CD14-positive monocyte (primary cell): Measurements from ENCODE around the gene SYNJ2. TPM values are rescaled to one million over a fixed set of nuclear protein-coding genes. Genes with fewer than 3 reads are reported as not detected.

Experiments
- DNase-seq, 3 donors: peaks; one replicate each; pipeline ENCODE4 v3.0.0-alpha.2; 2011 to 2022
- H2AFZ ChIP-seq: 2 replicates; pipeline ENCODE4 v1.6.0; 2012; ENCODE audit warnings: mild to moderate bottlenecking, low read depth, low read length, inconsistent platforms; ENCODE audit not compliant: insufficient read depth, poor library complexity, severe bottlenecking
- H3K27ac ChIP-seq, 2 donors: 1 replicate in 1 of 2; 2 replicates in 1 of 2; pipeline ENCODE4 v1.5.1; 2012 to 2013; ENCODE audit warnings: low read length in 2 of 2, control low read depth in 1 of 2, inconsistent platforms in 1 of 2, low read depth in 1 of 2, mild to moderate bottlenecking in 1 of 2
- H3K27me3 ChIP-seq, 2 donors: one replicate each; pipeline versions ENCODE4 v1.6.0 to v1.6.1; 2011 to 2013; ENCODE audit warnings: low read length in 2 of 2; ENCODE audit not compliant: control insufficient read depth in 2 of 2, insufficient read depth in 2 of 2
- H3K36me3 ChIP-seq, 2 donors: replicated peaks in 1 of 2; 1 replicate in 1 of 2; 2 replicates in 1 of 2; pipeline versions ENCODE4 v1.5.1 to v1.6.1; 2012 to 2013; ENCODE audit warnings: low read length in 2 of 2, control low read depth in 1 of 2, inconsistent platforms in 1 of 2, mild to moderate bottlenecking in 1 of 2; ENCODE audit not compliant: insufficient read depth in 2 of 2, control insufficient read depth in 1 of 2
- H3K4me1 ChIP-seq, 2 donors: 1 replicate in 1 of 2; 2 replicates in 1 of 2; pipeline versions ENCODE4 v1.5.1 to v1.6.1; 2012 to 2013; ENCODE audit warnings: low read length in 2 of 2, control low read depth in 1 of 2, inconsistent platforms in 1 of 2, mild to moderate bottlenecking in 1 of 2, moderate library complexity in 1 of 2; ENCODE audit not compliant: insufficient read depth in 2 of 2, control insufficient read depth in 1 of 2
- H3K4me2 ChIP-seq: replicated peaks from 2 replicates; pipeline ENCODE3; 2012; ENCODE audit warnings: low read length, moderate library complexity, mild to moderate bottlenecking; ENCODE audit not compliant: poor library complexity, severe bottlenecking; ENCODE audit errors: extremely low read depth
- H3K4me3 ChIP-seq, 3 experiments: fragments of 200-600 bp in 1 of 3; sonication (generic) in 1 of 3; replicated peaks in 1 of 3; 1 replicate in 2 of 3; 2 replicates in 1 of 3; pipeline ENCODE4 v1.5.1; 2011 to 2013; ENCODE audit warnings: low read length in 3 of 3, mild to moderate bottlenecking in 3 of 3, control low read depth in 2 of 3, low read depth in 2 of 3, inconsistent platforms in 1 of 3, moderate library complexity in 1 of 3
- H3K79me2 ChIP-seq: 2 replicates; pipeline ENCODE4 v1.6.0; 2012; ENCODE audit warnings: mild to moderate bottlenecking, control low read depth, inconsistent platforms, low read length, moderate library complexity; ENCODE audit not compliant: insufficient read depth
- H3K9ac ChIP-seq: 2 replicates; pipeline ENCODE4 v1.6.0; 2017; ENCODE audit warnings: low read length, mild to moderate bottlenecking; ENCODE audit not compliant: insufficient read depth, poor library complexity, severe bottlenecking
- H3K9me3 ChIP-seq, 2 donors: replicated peaks in 1 of 2; 1 replicate in 1 of 2; 2 replicates in 1 of 2; pipeline versions ENCODE4 v1.5.1 to v1.6.1; 2012 to 2013; ENCODE audit warnings: low read length in 2 of 2, control low read depth in 1 of 2; ENCODE audit not compliant: control insufficient read depth in 1 of 2, insufficient read depth in 1 of 2
- H4K20me1 ChIP-seq: 2 replicates; pipeline ENCODE4 v1.6.0; 2012; ENCODE audit warnings: mild to moderate bottlenecking, low read length, control low read depth, moderate library complexity; ENCODE audit not compliant: insufficient read depth
- H3K27ac Mint-ChIP-seq, 7 donors: one replicate each; pipeline ENCODE4 v1.8.0; 2020; ENCODE audit warnings: mild to moderate bottlenecking in 7 of 7, mixed read lengths in 7 of 7, moderate library complexity in 6 of 7, inconsistent platforms in 2 of 7
- H3K27me3 Mint-ChIP-seq, 3 donors: one replicate each; pipeline ENCODE4 v1.8.0; 2021 to 2022; ENCODE audit warnings: low read depth in 3 of 3, mild to moderate bottlenecking in 3 of 3, mixed read lengths in 3 of 3, moderate library complexity in 3 of 3, inconsistent platforms in 1 of 3
- H3K36me3 Mint-ChIP-seq, 2 donors: one replicate each; pipeline ENCODE4 v1.8.0; 2020; ENCODE audit warnings: mixed read lengths in 2 of 2, inconsistent platforms in 1 of 2, mild to moderate bottlenecking in 1 of 2
- H3K4me1 Mint-ChIP-seq: one replicate; pipeline ENCODE4 v1.8.0; 2020; ENCODE audit warnings: mild to moderate bottlenecking, mixed read lengths
- H3K4me3 Mint-ChIP-seq, 2 donors: one replicate each; pipeline ENCODE4 v1.8.0; 2020; ENCODE audit warnings: mild to moderate bottlenecking in 2 of 2, mixed read lengths in 2 of 2, moderate library complexity in 1 of 2
- H3K9me3 Mint-ChIP-seq, 7 donors: one replicate each; pipeline ENCODE4 v1.8.0; 2020 to 2022; ENCODE audit warnings: mixed read lengths in 7 of 7, mild to moderate bottlenecking in 6 of 7, moderate library complexity in 6 of 7, inconsistent platforms in 2 of 7
- WGBS: methylation state at CpG from one replicate; pipeline ENCODE4 v1.1.5; 2013; ENCODE audit warnings: missing lambda C conversion rate; ENCODE audit not compliant: insufficient coverage; 5-methylcytosine and 5-hydroxymethylcytosine counted together
- intact Hi-C, 2 donors: fragments of 100-400 bp; cut with micrococcal nuclease; formaldehyde crosslinking; loops; one replicate each; pipeline versions ENCODE4 v1.15.0 to v1.15.1; 2023
- polyA plus RNA-seq, 3 donors: library from polyadenylated mRNA; depleted of rRNA in 1 of 3; unstranded in 2 of 3; stranded (reverse) in 1 of 3; fragments of 300-500 nt in 2 of 3; fragments of >200 nt in 1 of 3; fragmentation: Illumina TruSeq in 2 of 3; gene quantifications; 1 replicate in 2 of 3; 2 replicates in 1 of 3; pipeline ENCODE4 v1.2.3, GENCODE V29; 2012 to 2021
- TF ChIP-seq, protein P1 (sequence below): fragments of 200-600 bp; IDR thresholded peaks from one replicate; pipeline ENCODE4 v1.8.0; 2022; ENCODE audit warnings: antibody characterized with exemption, mild to moderate bottlenecking

Gene SYNJ2
- polyA plus RNA-seq, 3 donors, result 0.82 to 2.0 (median 1.6) TPM

DNA sequence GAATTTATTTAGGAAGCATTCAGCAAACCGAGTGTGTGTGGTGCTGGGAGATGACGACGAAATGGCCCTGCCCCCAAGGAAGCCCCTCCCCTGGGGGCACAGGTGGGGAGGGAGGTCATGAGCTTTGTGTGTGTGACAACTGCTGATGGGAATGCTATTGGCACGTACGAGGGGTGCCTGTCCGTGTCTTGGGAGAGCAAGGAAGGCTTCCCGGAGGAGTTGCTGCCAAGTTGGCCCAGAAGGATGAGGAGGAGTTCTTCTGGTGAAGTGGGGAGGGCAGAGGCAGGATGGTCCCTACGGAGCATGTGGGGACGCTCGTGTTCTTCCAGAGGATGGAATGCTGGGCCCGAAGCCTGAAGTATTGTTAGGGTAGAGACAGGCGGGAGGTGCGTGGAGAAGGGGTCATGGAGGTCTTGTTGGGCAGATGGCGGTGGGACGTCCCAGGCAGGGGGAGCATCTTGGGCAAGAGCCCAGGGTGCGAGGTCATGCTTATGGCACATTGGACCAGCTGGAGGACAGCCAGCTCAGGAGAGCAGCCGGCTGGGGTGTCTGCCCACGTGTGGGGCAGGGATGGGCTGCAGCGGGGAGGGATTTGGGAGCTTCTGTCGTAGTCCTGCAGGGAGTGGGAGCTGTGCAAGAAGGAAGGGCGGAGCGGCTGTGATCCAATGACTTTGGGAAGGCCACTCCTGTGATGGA is 46.1 kb downstream of the SYNJ2 start:
- H3K4me1 ChIP-seq, result peaks cover 50 to 71% of the 10 kb centered on the region in 2 donors
- H3K4me3 ChIP-seq, result no peak overlapping the region
- no peak for DNase-seq
- no peak overlapping the region for H2AFZ ChIP-seq
- Mint-ChIP-seq H3K36me3 (peaks cover 0 to 2% of the 10 kb centered on the region in 2 donors), H3K27ac (peak overlapping the region; percentile 16 to 97 (median 95)), H3K4me1 (peaks cover 48% of the 10 kb centered on the region), H3K4me3 (peak overlapping the region in 1 of 2 donors; percentile 57), H3K9me3 (peaks cover 0 to 3% (median 2%) of the 10 kb centered on the region in 7 donors), H3K27me3 (peaks cover 2 to 8% (median 6%) of the 10 kb centered on the region in 3 donors)
- no peaks in the 10 kb centered on the region for H3K27me3 ChIP-seq
- no peaks in the 10 kb centered on the region for H3K9me3 ChIP-seq
- intact Hi-C loops, result loop anchor here in 1 of 2 donors (2.0 kb wide), 1 partner anchor 263 kb away; no protein-coding TSS in a partner anchor
- H4K20me1 ChIP-seq, result no peaks in the 10 kb centered on the region
- 90% methylated on average over 22 of the region's 22 CpGs for WGBS
- H3K4me2 ChIP-seq, result no peak overlapping the region
- peak overlapping the region in 1 of 2 donors; percentile 66 for H3K27ac ChIP-seq
- TF ChIP-seq, protein P1, sequence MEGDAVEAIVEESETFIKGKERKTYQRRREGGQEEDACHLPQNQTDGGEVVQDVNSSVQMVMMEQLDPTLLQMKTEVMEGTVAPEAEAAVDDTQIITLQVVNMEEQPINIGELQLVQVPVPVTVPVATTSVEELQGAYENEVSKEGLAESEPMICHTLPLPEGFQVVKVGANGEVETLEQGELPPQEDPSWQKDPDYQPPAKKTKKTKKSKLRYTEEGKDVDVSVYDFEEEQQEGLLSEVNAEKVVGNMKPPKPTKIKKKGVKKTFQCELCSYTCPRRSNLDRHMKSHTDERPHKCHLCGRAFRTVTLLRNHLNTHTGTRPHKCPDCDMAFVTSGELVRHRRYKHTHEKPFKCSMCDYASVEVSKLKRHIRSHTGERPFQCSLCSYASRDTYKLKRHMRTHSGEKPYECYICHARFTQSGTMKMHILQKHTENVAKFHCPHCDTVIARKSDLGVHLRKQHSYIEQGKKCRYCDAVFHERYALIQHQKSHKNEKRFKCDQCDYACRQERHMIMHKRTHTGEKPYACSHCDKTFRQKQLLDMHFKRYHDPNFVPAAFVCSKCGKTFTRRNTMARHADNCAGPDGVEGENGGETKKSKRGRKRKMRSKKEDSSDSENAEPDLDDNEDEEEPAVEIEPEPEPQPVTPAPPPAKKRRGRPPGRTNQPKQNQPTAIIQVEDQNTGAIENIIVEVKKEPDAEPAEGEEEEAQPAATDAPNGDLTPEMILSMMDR, result no peak
- no peaks in the 10 kb centered on the region for H3K79me2 ChIP-seq
- no peak overlapping the region for H3K9ac ChIP-seq
- no peaks in the 10 kb centered on the region for H3K36me3 ChIP-seq

DNA sequence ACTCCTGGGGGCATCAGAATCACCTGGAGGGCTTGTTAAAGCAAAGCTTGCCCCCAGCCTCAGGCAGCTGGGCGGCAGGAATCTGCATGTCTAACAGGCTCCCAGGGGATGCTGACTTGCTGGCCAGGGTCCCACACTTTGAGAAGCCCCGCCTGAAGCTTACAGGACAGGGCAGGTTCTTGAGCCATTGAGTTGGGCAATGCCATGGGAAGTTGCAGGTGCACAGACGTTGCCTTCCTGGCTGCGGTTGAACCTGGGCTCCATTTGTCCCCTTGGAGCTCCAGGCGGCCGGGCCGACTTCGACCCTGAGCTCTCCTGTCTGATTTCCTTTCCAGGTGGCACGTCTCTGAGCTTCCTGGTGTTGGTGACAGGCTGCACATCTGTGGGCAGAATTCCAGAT is 46.8 kb downstream of the SYNJ2 start:
- H3K9me3 Mint-ChIP-seq, result peaks cover 0 to 2% (median 0%) of the 10 kb centered on the region in 7 donors
- no peaks in the 10 kb centered on the region for H3K79me2 ChIP-seq

More for the DNA sequence above, 46.8 kb downstream of the SYNJ2 start:
- TF ChIP-seq, protein P1, result no peak
- Mint-ChIP-seq H3K4me1 (peaks cover 48% of the 10 kb centered on the region), H3K4me3 (no peak overlapping the region), H3K27me3 (peaks cover 2 to 8% (median 6%) of the 10 kb centered on the region in 3 donors), H3K27ac (peak overlapping the region in 3 of 7 donors; percentile 57 to 96 (median 89)), H3K36me3 (peaks cover 0 to 2% of the 10 kb centered on the region in 2 donors)
- H3K4me2 ChIP-seq, result no peak overlapping the region
- no peak overlapping the region for H3K4me3 ChIP-seq
- H3K9me3 ChIP-seq, result no peaks in the 10 kb centered on the region
- H4K20me1 ChIP-seq, result no peaks in the 10 kb centered on the region
- no peak for DNase-seq
- no peak overlapping the region for H3K9ac ChIP-seq
- WGBS, result 83% methylated on average over 8 of the region's 9 CpGs
- H3K27ac ChIP-seq, result no peak overlapping the region
- intact Hi-C loops, result no loop called here
- H3K4me1 ChIP-seq, result peaks cover 55 to 73% of the 10 kb centered on the region in 2 donors
- H3K36me3 ChIP-seq, result no peaks in the 10 kb centered on the region
- H3K27me3 ChIP-seq, result no peaks in the 10 kb centered on the region
- H2AFZ ChIP-seq, result no peak overlapping the region
